GM19193 (cell line): ENCODE results near the gene FTO.

Experiments used
- POLR2A ChIP-seq: IDR thresholded peaks from 4 replicates; pipeline ENCODE4 v1.6.1; 2011; ENCODE audit not compliant: insufficient read depth, insufficient read length; ENCODE audit errors: extremely low read depth

FTO gene

GRCh38 chr16:54075446-54075845 is 371.5 kb downstream of the FTO start:
- no peak for TF ChIP-seq POLR2A

GRCh38 chr16:54076006-54076504 is 372.1 kb downstream of the FTO start:
- no peak for TF ChIP-seq POLR2A

GRCh38 chr16:54077050-54077821 is 373.3 kb downstream of the FTO start:
- no peak for TF ChIP-seq POLR2A

GRCh38 chr16:54080524-54081008 is 376.6 kb downstream of the FTO start:
- TF ChIP-seq POLR2A: no peak

GRCh38 chr16:54086791-54087190 is 382.8 kb downstream of the FTO start:
- TF ChIP-seq POLR2A: no peak

- no peak for TF ChIP-seq POLR2A
Measured at GRCh38 chr16:54090602-54091001, 386.6 kb downstream of the FTO start.

- no peak for TF ChIP-seq POLR2A
Measured at GRCh38 chr16:54093281-54093680, 389.3 kb downstream of the FTO start.

- no peak for TF ChIP-seq POLR2A
Measured at GRCh38 chr16:54094641-54095040, 390.7 kb downstream of the FTO start.

- no peak for TF ChIP-seq POLR2A
Measured at GRCh38 chr16:54096607-54097006, 392.7 kb downstream of the FTO start.

- TF ChIP-seq POLR2A: no peak
Measured at GRCh38 chr16:54097774-54098173, 393.8 kb downstream of the FTO start.

GRCh38 chr16:54098247-54098646 is 394.3 kb downstream of the FTO start:
- no peak for TF ChIP-seq POLR2A

GRCh38 chr16:54099627-54100026 is 395.7 kb downstream of the FTO start:
- TF ChIP-seq POLR2A: no peak

- no peak for TF ChIP-seq POLR2A
Measured at GRCh38 chr16:54102888-54103866, 399.2 kb downstream of the FTO start.

- no peak for TF ChIP-seq POLR2A
Measured at GRCh38 chr16:54106057-54106456, 402.1 kb downstream of the FTO start.

- no peak for TF ChIP-seq POLR2A
Measured at GRCh38 chr16:54107583-54108202, 403.7 kb downstream of the FTO start.
